ENCODE data around the gene TOP3A.

Gene TOP3A

GRCh38 chr17:18228176-18228682 is 86.6 kb downstream of the TOP3A start:
- Histone ChIP-seq H3K27ac (no peak overlapping the region), H3K4me1 (ENCODE audit: control insufficient read depth in 1 of 2, insufficient read depth in 1 of 2, low read depth in 1 of 2, low read length in 1 of 2) (peaks cover 11 to 13% of the 10 kb centered on the region in 2 experiments), H3K9me3 (no peaks in the 10 kb centered on the region), H3K4me3 (ENCODE audit: low read depth in 1 of 2, low read length in 1 of 2) (no peak overlapping the region), H3K27me3 (peaks cover 13% of the 10 kb centered on the region), H3K36me3 (no peaks in the 10 kb centered on the region)
- no peak for TF ChIP-seq CTCF (IDR thresholded peaks at IDR 0.05)

GRCh38 chr17:18227635-18228034 is 87.2 kb downstream of the TOP3A start:
- H3K36me3 ChIP-seq: no peaks in the 10 kb centered on the region
- peaks cover 11 to 13% of the 10 kb centered on the region in 2 experiments for H3K4me1 ChIP-seq (ENCODE audit: control insufficient read depth in 1 of 2, insufficient read depth in 1 of 2, low read depth in 1 of 2, low read length in 1 of 2)
- no peaks in the 10 kb centered on the region for H3K9me3 ChIP-seq
- no peak for TF ChIP-seq CTCF (IDR thresholded peaks at IDR 0.05)
- no peak overlapping the region for H3K4me3 ChIP-seq (ENCODE audit: low read depth in 1 of 2, low read length in 1 of 2)
- peaks cover 13% of the 10 kb centered on the region for H3K27me3 ChIP-seq
- H3K27ac ChIP-seq: no peak overlapping the region

GRCh38 chr17:18226284-18226945 is 88.4 kb downstream of the TOP3A start:
- H3K27me3 ChIP-seq: peaks cover 13% of the 10 kb centered on the region
- H3K9me3 ChIP-seq: no peaks in the 10 kb centered on the region
- H3K4me1 ChIP-seq (ENCODE audit: control insufficient read depth in 1 of 2, insufficient read depth in 1 of 2, low read depth in 1 of 2, low read length in 1 of 2): peaks cover 11 to 13% of the 10 kb centered on the region in 2 experiments
- no peaks in the 10 kb centered on the region for H3K36me3 ChIP-seq
- TF ChIP-seq CTCF (IDR thresholded peaks at IDR 0.05): no peak
- H3K27ac ChIP-seq: peak overlapping the region; percentile 5
- peak overlapping the region; percentile 56 to 63 for H3K4me3 ChIP-seq (ENCODE audit: low read depth in 1 of 2, low read length in 1 of 2)

- no peaks in the 10 kb centered on the region for H3K36me3 ChIP-seq
- no peaks in the 10 kb centered on the region for H3K9me3 ChIP-seq
- no peak for TF ChIP-seq CTCF (IDR thresholded peaks at IDR 0.05)
- H3K27ac ChIP-seq: peak overlapping the region; percentile 5
- peaks cover 13% of the 10 kb centered on the region for H3K27me3 ChIP-seq
- H3K4me3 ChIP-seq (ENCODE audit: low read depth in 1 of 2, low read length in 1 of 2): peak overlapping the region; percentile 56 to 63
- peaks cover 11 to 13% of the 10 kb centered on the region in 2 experiments for H3K4me1 ChIP-seq (ENCODE audit: control insufficient read depth in 1 of 2, insufficient read depth in 1 of 2, low read depth in 1 of 2, low read length in 1 of 2)
These were observed 89.0 kb downstream of the TOP3A start for GRCh38 chr17:18225642-18226283.

GRCh38 chr17:18225121-18225641 is 89.6 kb downstream of the TOP3A start, which contains the start of gene LLGL1:
Gene LLGL1, plus strand, starts transcription at chr17:18225635. Its CDS starts 48 bp downstream, at chr17:18225683.
- H3K27me3 ChIP-seq: peaks cover 13% of the 10 kb centered on the region
- H3K27ac ChIP-seq: peak within 1 kb of the TSS; percentile 25
- no peaks in the 10 kb centered on the region for H3K9me3 ChIP-seq
- peak within 1 kb of the TSS; percentile 60 to 63 for H3K4me3 ChIP-seq (ENCODE audit: low read depth in 1 of 2, low read length in 1 of 2)
- H3K36me3 ChIP-seq: no peaks in the 10 kb centered on the region
- no peak for TF ChIP-seq CTCF (IDR thresholded peaks at IDR 0.05)
- peaks cover 11 to 13% of the 10 kb centered on the region in 2 experiments for H3K4me1 ChIP-seq (ENCODE audit: control insufficient read depth in 1 of 2, insufficient read depth in 1 of 2, low read depth in 1 of 2, low read length in 1 of 2)
